GM23338 (cell line): ENCODE data around the gene SRGAP1. TPM values are rescaled to one million over a fixed set of nuclear protein-coding genes. Genes with fewer than 3 reads are reported as not detected.

Experiments
- ATAC-seq: fragments of 200-7000 bp; cut with Tn5 transposase; 3 replicates; pipeline ENCODE4 v1.9.1; 2020
- DNase-seq: peaks from one replicate; pipeline ENCODE4 v3.0.0-alpha.2; 2015; ENCODE audit warnings: low spot score
- H2AFZ ChIP-seq: fragments of 200-600 bp; sonication (generic); 2 replicates; pipeline ENCODE4 v1.8.0; 2016; ENCODE audit warnings: antibody characterized with exemption, mild to moderate bottlenecking, moderate library complexity
- H3F3A ChIP-seq: fragments of 200-600 bp; sonication (generic); replicated peaks from 2 replicates; pipeline ENCODE4 v1.8.0; 2017; ENCODE audit warnings: antibody characterized with exemption, mixed run types, low read depth
- H3K27ac ChIP-seq: fragments of 200-600 bp; sonication (generic); 2 replicates; pipeline ENCODE4 v1.6.1; 2016; ENCODE audit warnings: low read depth
- H3K27me3 ChIP-seq: fragments of 200-600 bp; sonication (generic); 2 replicates; pipeline ENCODE4 v1.8.0; 2016; ENCODE audit warnings: mild to moderate bottlenecking, mixed run types, moderate library complexity; ENCODE audit not compliant: insufficient read depth
- H3K36me3 ChIP-seq: fragments of 200-600 bp; sonication (generic); 2 replicates; pipeline ENCODE4 v1.8.0; 2016; ENCODE audit warnings: mild to moderate bottlenecking; ENCODE audit not compliant: insufficient read depth
- H3K4me1 ChIP-seq: fragments of 200-600 bp; sonication (generic); 2 replicates; pipeline ENCODE4 v1.8.0; 2016; ENCODE audit warnings: mild to moderate bottlenecking, moderate library complexity; ENCODE audit not compliant: insufficient read depth
- H3K4me2 ChIP-seq: fragments of 200-600 bp; sonication (generic); 2 replicates; pipeline ENCODE4 v1.7.1; 2017; ENCODE audit warnings: mixed run types
- H3K4me3 ChIP-seq: fragments of 200-600 bp; sonication (generic); 2 replicates; pipeline ENCODE4 v1.6.1; 2016; ENCODE audit warnings: mixed run types
- H3K79me2 ChIP-seq: fragments of 200-600 bp; sonication (generic); replicated peaks from 2 replicates; pipeline ENCODE4 v1.8.0; 2017; ENCODE audit warnings: mild to moderate bottlenecking; ENCODE audit not compliant: insufficient read depth
- H3K9me2 ChIP-seq: fragments of 200-600 bp; sonication (generic); 2 replicates; pipeline ENCODE4 v1.8.0; 2017; ENCODE audit not compliant: insufficient read depth
- H4K20me1 ChIP-seq: fragments of 200-600 bp; sonication (generic); replicated peaks from 2 replicates; pipeline ENCODE4 v1.8.0; 2017; ENCODE audit warnings: mild to moderate bottlenecking; ENCODE audit not compliant: insufficient read depth
- H3K27ac Mint-ChIP-seq: 2 replicates; pipeline ENCODE4 v1.8.0; 2020; ENCODE audit warnings: inconsistent platforms, mild to moderate bottlenecking, moderate library complexity, mixed read lengths
- H3K27me3 Mint-ChIP-seq: 3 replicates; pipeline ENCODE4 v1.8.0; 2022; ENCODE audit warnings: low read depth, mild to moderate bottlenecking, moderate library complexity, mixed read lengths, inconsistent platforms; ENCODE audit not compliant: insufficient read depth, poor library complexity
- H3K36me3 Mint-ChIP-seq: 3 replicates; pipeline ENCODE4 v1.8.0; 2021; ENCODE audit warnings: low read depth, mild to moderate bottlenecking, inconsistent platforms, moderate library complexity, mixed read lengths
- H3K4me1 Mint-ChIP-seq: 3 replicates; pipeline ENCODE4 v1.8.0; 2020; ENCODE audit warnings: mild to moderate bottlenecking, inconsistent platforms, mixed read lengths
- H3K4me3 Mint-ChIP-seq: 3 replicates; pipeline ENCODE4 v1.8.0; 2021; ENCODE audit warnings: moderate library complexity, mild to moderate bottlenecking, inconsistent platforms, mixed read lengths
- H3K9me3 Mint-ChIP-seq: 3 replicates; pipeline ENCODE4 v1.8.0; 2020; ENCODE audit warnings: moderate library complexity, mild to moderate bottlenecking, inconsistent platforms, mixed read lengths
- CREB1 ChIP-seq: fragments of 250-450 bp; sonication (Bioruptor Pico); IDR thresholded peaks from 2 replicates; pipeline ENCODE4 v1.5.0; 2020; ENCODE audit warnings: low read depth, mild to moderate bottlenecking, moderate library complexity
- EZH2phosphoT487 ChIP-seq: fragments of 200-600 bp; sonication (generic); IDR thresholded peaks from one replicate; pipeline ENCODE4 v1.8.1; 2018; ENCODE audit warnings: antibody characterized with exemption; ENCODE audit not compliant: unreplicated experiment
- JUNB ChIP-seq: IDR thresholded peaks from one replicate; pipeline ENCODE4 v1.6.1; 2016; ENCODE audit warnings: antibody characterized with exemption; ENCODE audit not compliant: unreplicated experiment
- NANOG ChIP-seq: IDR thresholded peaks from 2 replicates; pipeline ENCODE4 v1.6.1; 2016; ENCODE audit warnings: antibody characterized with exemption, borderline replicate concordance
- POLR2AphosphoS5 ChIP-seq: IDR thresholded peaks from 2 replicates; pipeline ENCODE4 v1.6.1; 2016; ENCODE audit warnings: antibody characterized with exemption, low read depth
- REST ChIP-seq: IDR thresholded peaks from one replicate; pipeline ENCODE4 v1.6.1; 2018; ENCODE audit warnings: antibody characterized with exemption; ENCODE audit not compliant: unreplicated experiment
- STAT1 ChIP-seq: IDR thresholded peaks from one replicate; pipeline ENCODE4 v1.6.1; 2016; ENCODE audit warnings: antibody characterized with exemption; ENCODE audit not compliant: unreplicated experiment
- ZNF114 ChIP-seq: fragments of 250-450 bp; sonication (Bioruptor Pico); IDR thresholded peaks from 2 replicates; pipeline ENCODE4 v1.5.0; 2020; ENCODE audit warnings: mild to moderate bottlenecking, moderate library complexity
- ZNF331 ChIP-seq: fragments of 250-450 bp; sonication (Bioruptor Pico); IDR thresholded peaks from 2 replicates; pipeline ENCODE4 v1.5.0; 2020; ENCODE audit warnings: low read depth, mild to moderate bottlenecking, moderate library complexity
- polyA plus RNA-seq: library from polyadenylated mRNA; unstranded; fragments of >200 nt; fragmentation: Nextera tagmentation; extraction: Ambion mirVana; gene quantifications from 2 replicates; pipeline ENCODE4 v1.2.1, GENCODE V29; 2016
- total RNA-seq: library from RNA; depleted of rRNA; stranded (reverse); fragments of >200 nt; shearing (Covaris generic); gene quantifications from 2 replicates; pipeline ENCODE4 v1.2.3, GENCODE V29; 2014
- TF ChIP-seq, protein P1 (sequence below), 2 experiments: fragments of 200-600 bp in 1 of 2; sonication (generic) in 1 of 2; conservative IDR thresholded peaks; 2 replicates each; pipeline versions ENCODE4 v1.5.1 to v1.6.1; 2016 to 2017; ENCODE audit warnings: antibody characterized with exemption in 2 of 2, low read depth in 2 of 2, mild to moderate bottlenecking in 2 of 2, moderate library complexity in 1 of 2
- TF ChIP-seq, protein P2 (sequence below): fragments of 250-450 bp; sonication (Bioruptor Pico); IDR thresholded peaks from 2 replicates; pipeline ENCODE4 v1.5.0; 2020; ENCODE audit warnings: mild to moderate bottlenecking, moderate library complexity

SRGAP1 gene
- total and polyA plus RNA-seq, 2 experiments from 2014 or later = 6.1 to 8.1 TPM

- TF ChIP-seq REST (no peak), JUNB (no peak), NANOG (no peak), CREB1 (CRISPR knock-in tag) (no peak), EZH2phosphoT487 (no peak), POLR2AphosphoS5 (no peak)
- TF ChIP-seq, protein P1, sequence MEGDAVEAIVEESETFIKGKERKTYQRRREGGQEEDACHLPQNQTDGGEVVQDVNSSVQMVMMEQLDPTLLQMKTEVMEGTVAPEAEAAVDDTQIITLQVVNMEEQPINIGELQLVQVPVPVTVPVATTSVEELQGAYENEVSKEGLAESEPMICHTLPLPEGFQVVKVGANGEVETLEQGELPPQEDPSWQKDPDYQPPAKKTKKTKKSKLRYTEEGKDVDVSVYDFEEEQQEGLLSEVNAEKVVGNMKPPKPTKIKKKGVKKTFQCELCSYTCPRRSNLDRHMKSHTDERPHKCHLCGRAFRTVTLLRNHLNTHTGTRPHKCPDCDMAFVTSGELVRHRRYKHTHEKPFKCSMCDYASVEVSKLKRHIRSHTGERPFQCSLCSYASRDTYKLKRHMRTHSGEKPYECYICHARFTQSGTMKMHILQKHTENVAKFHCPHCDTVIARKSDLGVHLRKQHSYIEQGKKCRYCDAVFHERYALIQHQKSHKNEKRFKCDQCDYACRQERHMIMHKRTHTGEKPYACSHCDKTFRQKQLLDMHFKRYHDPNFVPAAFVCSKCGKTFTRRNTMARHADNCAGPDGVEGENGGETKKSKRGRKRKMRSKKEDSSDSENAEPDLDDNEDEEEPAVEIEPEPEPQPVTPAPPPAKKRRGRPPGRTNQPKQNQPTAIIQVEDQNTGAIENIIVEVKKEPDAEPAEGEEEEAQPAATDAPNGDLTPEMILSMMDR (conservative IDR thresholded peaks at IDR 0.05; ENCODE audit: low read depth in 2 of 2) = no peak
Observed at GRCh38 chr12:64170024-64170423, 325.5 kb downstream of the SRGAP1 start (continued).

DNA sequence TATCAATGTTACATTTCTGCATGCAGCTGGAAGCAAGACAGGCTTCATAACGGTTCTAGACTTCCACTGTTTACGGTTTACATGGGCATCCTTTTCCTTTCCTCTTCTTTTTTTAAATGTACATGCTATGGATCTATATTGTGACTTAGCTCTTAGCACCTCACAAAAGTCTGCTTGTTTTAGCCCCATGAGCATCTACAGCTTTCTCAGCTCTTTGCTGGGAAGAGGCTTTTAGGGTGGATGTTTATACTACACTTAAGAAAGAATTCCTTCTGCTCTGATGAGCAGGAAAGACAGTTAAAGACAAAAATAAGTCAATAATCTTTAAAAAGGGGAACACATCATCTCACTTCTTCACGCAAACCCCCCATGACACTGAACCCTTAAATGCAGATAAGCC lies 326.2 kb downstream of the SRGAP1 start:
- Histone ChIP-seq H3F3A (no peaks in the 10 kb centered on the region), H3K27ac (0 out of 2 replicates have a peak overlapping the region, but pooled peaks have one; percentile 1), H3K4me1 (peaks cover 27% of the 10 kb centered on the region), H3K4me2 (peak overlapping the region; percentile 41; the same call in 1 of the 2 replicates), H3K27me3 (no peaks in the 10 kb centered on the region), H3K36me3 (no peaks in the 10 kb centered on the region), H2AFZ (no peak overlapping the region), H3K79me2 (no peaks in the 10 kb centered on the region), H3K9me2 (peaks cover 6% of the 10 kb centered on the region; the same call in 1 of the 2 replicates), H3K4me3 (no peak overlapping the region), H4K20me1 (no peaks in the 10 kb centered on the region)
- no peak for DNase-seq
- Mint-ChIP-seq H3K36me3 (no peaks in the 10 kb centered on the region), H3K4me1 (peaks cover 25% of the 10 kb centered on the region), H3K27ac (no peak overlapping the region), H3K4me3 (no peak overlapping the region), H3K27me3 (peaks cover 2% of the 10 kb centered on the region), H3K9me3 (peaks cover 7% of the 10 kb centered on the region; the same call in 2 of the 3 replicates)
- ATAC-seq = no peak
- TF ChIP-seq ZNF114 (CRISPR knock-in tag) = no peak
- TF ChIP-seq, protein P2, sequence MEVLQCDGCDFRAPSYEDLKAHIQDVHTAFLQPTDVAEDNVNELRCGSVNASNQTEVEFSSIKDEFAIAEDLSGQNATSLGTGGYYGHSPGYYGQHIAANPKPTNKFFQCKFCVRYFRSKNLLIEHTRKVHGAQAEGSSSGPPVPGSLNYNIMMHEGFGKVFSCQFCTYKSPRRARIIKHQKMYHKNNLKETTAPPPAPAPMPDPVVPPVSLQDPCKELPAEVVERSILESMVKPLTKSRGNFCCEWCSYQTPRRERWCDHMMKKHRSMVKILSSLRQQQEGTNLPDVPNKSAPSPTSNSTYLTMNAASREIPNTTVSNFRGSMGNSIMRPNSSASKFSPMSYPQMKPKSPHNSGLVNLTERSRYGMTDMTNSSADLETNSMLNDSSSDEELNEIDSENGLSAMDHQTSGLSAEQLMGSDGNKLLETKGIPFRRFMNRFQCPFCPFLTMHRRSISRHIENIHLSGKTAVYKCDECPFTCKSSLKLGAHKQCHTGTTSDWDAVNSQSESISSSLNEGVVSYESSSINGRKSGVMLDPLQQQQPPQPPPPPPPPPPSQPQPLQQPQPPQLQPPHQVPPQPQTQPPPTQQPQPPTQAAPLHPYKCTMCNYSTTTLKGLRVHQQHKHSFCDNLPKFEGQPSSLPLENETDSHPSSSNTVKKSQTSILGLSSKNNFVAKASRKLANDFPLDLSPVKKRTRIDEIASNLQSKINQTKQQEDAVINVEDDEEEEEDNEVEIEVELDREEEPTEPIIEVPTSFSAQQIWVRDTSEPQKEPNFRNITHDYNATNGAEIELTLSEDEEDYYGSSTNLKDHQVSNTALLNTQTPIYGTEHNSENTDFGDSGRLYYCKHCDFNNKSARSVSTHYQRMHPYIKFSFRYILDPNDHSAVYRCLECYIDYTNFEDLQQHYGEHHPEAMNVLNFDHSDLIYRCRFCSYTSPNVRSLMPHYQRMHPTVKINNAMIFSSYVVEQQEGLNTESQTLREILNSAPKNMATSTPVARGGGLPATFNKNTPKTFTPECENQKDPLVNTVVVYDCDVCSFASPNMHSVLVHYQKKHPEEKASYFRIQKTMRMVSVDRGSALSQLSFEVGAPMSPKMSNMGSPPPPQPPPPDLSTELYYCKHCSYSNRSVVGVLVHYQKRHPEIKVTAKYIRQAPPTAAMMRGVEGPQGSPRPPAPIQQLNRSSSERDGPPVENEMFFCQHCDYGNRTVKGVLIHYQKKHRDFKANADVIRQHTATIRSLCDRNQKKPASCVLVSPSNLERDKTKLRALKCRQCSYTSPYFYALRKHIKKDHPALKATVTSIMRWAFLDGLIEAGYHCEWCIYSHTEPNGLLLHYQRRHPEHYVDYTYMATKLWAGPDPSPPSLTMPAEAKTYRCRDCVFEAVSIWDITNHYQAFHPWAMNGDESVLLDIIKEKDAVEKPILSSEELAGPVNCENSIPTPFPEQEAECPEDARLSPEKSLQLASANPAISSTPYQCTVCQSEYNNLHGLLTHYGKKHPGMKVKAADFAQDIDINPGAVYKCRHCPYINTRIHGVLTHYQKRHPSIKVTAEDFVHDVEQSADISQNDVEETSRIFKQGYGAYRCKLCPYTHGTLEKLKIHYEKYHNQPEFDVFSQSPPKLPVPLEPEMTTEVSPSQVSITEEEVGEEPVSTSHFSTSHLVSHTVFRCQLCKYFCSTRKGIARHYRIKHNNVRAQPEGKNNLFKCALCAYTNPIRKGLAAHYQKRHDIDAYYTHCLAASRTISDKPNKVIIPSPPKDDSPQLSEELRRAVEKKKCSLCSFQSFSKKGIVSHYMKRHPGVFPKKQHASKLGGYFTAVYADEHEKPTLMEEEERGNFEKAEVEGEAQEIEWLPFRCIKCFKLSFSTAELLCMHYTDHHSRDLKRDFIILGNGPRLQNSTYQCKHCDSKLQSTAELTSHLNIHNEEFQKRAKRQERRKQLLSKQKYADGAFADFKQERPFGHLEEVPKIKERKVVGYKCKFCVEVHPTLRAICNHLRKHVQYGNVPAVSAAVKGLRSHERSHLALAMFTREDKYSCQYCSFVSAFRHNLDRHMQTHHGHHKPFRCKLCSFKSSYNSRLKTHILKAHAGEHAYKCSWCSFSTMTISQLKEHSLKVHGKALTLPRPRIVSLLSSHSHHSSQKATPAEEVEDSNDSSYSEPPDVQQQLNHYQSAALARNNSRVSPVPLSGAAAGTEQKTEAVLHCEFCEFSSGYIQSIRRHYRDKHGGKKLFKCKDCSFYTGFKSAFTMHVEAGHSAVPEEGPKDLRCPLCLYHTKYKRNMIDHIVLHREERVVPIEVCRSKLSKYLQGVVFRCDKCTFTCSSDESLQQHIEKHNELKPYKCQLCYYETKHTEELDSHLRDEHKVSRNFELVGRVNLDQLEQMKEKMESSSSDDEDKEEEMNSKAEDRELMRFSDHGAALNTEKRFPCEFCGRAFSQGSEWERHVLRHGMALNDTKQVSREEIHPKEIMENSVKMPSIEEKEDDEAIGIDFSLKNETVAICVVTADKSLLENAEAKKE (CRISPR knock-in tag) = no peak
- TF ChIP-seq, protein P1 (conservative IDR thresholded peaks at IDR 0.05; ENCODE audit: low read depth in 2 of 2) = no peak
- no peak for TF ChIP-seq NANOG
- TF ChIP-seq JUNB = no peak
- no peak for TF ChIP-seq CREB1 (CRISPR knock-in tag)
- no peak for TF ChIP-seq POLR2AphosphoS5
- no peak for TF ChIP-seq EZH2phosphoT487
- TF ChIP-seq ZNF331 (CRISPR knock-in tag) = no peak
- no peak for TF ChIP-seq STAT1
